Ascending aorta (tissue), 2 donors: ENCODE results near the gene C9orf57. TPM values are rescaled to one million over a fixed set of nuclear protein-coding genes. Genes with fewer than 3 reads are reported as not detected.
"Not testable (repeated sequence)": the region's sequence is repeated elsewhere in the genome, so short reads cannot be mapped to it uniquely, and the experiment has no call there.

Experiments
- DNase-seq, 2 donors: peaks; one replicate each; pipeline ENCODE4 v3.0.0-alpha.2; 2019; ENCODE audit warnings: low spot score in 2 of 2
- H3K27ac ChIP-seq, 2 donors: fragments of 200-600 bp; sonication (generic); one replicate each; pipeline ENCODE4 v1.5.1; 2016 to 2017; ENCODE audit warnings: mild to moderate bottlenecking in 1 of 2
- H3K27me3 ChIP-seq: fragments of 200-600 bp; sonication (generic); one replicate; pipeline ENCODE4 v1.5.1; 2017
- H3K36me3 ChIP-seq, 2 donors: fragments of 200-600 bp; sonication (generic); one replicate each; pipeline ENCODE4 v1.5.1; 2016
- H3K4me1 ChIP-seq, 2 donors: fragments of 200-600 bp; sonication (generic); one replicate each; pipeline ENCODE4 v1.5.1; 2016 to 2017; ENCODE audit warnings: mild to moderate bottlenecking in 1 of 2
- H3K4me3 ChIP-seq, 2 donors: fragments of 200-600 bp; sonication (generic); one replicate each; pipeline ENCODE4 v1.5.1; 2016 to 2017; ENCODE audit warnings: mild to moderate bottlenecking in 1 of 2
- H3K9me3 ChIP-seq, 2 donors: fragments of 200-600 bp; sonication (generic); one replicate each; pipeline ENCODE4 v1.5.1; 2016
- CTCF ChIP-seq, 3 experiments: fragments of 200-600 bp in 2 of 3; fragments of 450-650 bp in 1 of 3; sonication (generic) in 2 of 3; IDR thresholded peaks; one replicate each; pipeline ENCODE4 v1.5.1; 2016 to 2019; ENCODE audit warnings: antibody characterized with exemption in 3 of 3, mild to moderate bottlenecking in 1 of 3, moderate library complexity in 1 of 3
- intact Hi-C: fragments of 100-400 bp; cut with DNase I; formaldehyde crosslinking; loops from one replicate; pipeline ENCODE4 v1.15.1; 2023
- total RNA-seq: library from RNA; depleted of rRNA; stranded (reverse); fragments of >200 nt; gene quantifications from one replicate; pipeline ENCODE4 v1.1.0, GENCODE V29; 2016

Gene C9orf57
- total RNA-seq, 1 donor from 2014 or later: not detected

GRCh38 chr9:72023596-72023995, 36.8 kb downstream of the C9orf57 start:
- Histone ChIP-seq H3K36me3 (no peaks in the 10 kb centered on the region), H3K4me1 (no peaks in the 10 kb centered on the region), H3K9me3 (no peaks in the 10 kb centered on the region), H3K4me3 (no peak overlapping the region), H3K27me3 (no peaks in the 10 kb centered on the region), H3K27ac (no peak overlapping the region)
- no peak for DNase-seq
- intact Hi-C loops: no loop called here
- TF ChIP-seq CTCF (IDR thresholded peaks at IDR 0.05): no peak

- intact Hi-C loops: no loop called here
- H3K9me3 ChIP-seq: no peaks in the 10 kb centered on the region
- H3K4me1 ChIP-seq: no peaks in the 10 kb centered on the region
- no peak overlapping the region for H3K27ac ChIP-seq
- H3K36me3 ChIP-seq: no peaks in the 10 kb centered on the region
- no peak overlapping the region for H3K4me3 ChIP-seq
- DNase-seq: no peak
- no peak for TF ChIP-seq CTCF (IDR thresholded peaks at IDR 0.05)
- H3K27me3 ChIP-seq: no peaks in the 10 kb centered on the region
Measured at GRCh38 chr9:72022841-72023240, 37.6 kb downstream of the C9orf57 start.

- no peak for TF ChIP-seq CTCF (IDR thresholded peaks at IDR 0.05)
- Histone ChIP-seq H3K27ac (no peak overlapping the region), H3K36me3 (no peaks in the 10 kb centered on the region), H3K4me1 (no peaks in the 10 kb centered on the region), H3K4me3 (no peak overlapping the region), H3K27me3 (no peaks in the 10 kb centered on the region), H3K9me3 (no peaks in the 10 kb centered on the region)
- intact Hi-C loops: no loop called here
- DNase-seq: no peak
Measured at GRCh38 chr9:72013292-72013760, 47.1 kb downstream of the C9orf57 start.

GRCh38 chr9:72012646-72013045, 47.8 kb downstream of the C9orf57 start:
- Histone ChIP-seq H3K27me3 (no peaks in the 10 kb centered on the region), H3K4me1 (no peaks in the 10 kb centered on the region), H3K9me3 (no peaks in the 10 kb centered on the region), H3K4me3 (no peak overlapping the region), H3K36me3 (no peaks in the 10 kb centered on the region), H3K27ac (no peak overlapping the region)
- intact Hi-C loops: no loop called here
- DNase-seq: no peak
- no peak for TF ChIP-seq CTCF (IDR thresholded peaks at IDR 0.05)

- H3K27ac ChIP-seq, H3K9me3 ChIP-seq, DNase-seq, H3K36me3 ChIP-seq, H3K4me1 ChIP-seq, intact Hi-C loops, H3K4me3 ChIP-seq, H3K27me3 ChIP-seq: not testable (repeated sequence)
Measured at GRCh38 chr9:72007726-72008125, 52.7 kb downstream of the C9orf57 start.

GRCh38 chr9:72006501-72006900, 53.9 kb downstream of the C9orf57 start:
- intact Hi-C loops: no loop called here
- H3K4me1 ChIP-seq: no peaks in the 10 kb centered on the region

More at GRCh38 chr9:72006501-72006900, 53.9 kb downstream of the C9orf57 start:
- Histone ChIP-seq H3K27me3 (no peaks in the 10 kb centered on the region), H3K9me3 (no peaks in the 10 kb centered on the region), H3K27ac (no peak overlapping the region), H3K36me3 (no peaks in the 10 kb centered on the region), H3K4me3 (no peak overlapping the region)
- no peak for DNase-seq
- no peak for TF ChIP-seq CTCF (IDR thresholded peaks at IDR 0.05)
